HepG2 (cell line): Measurements from ENCODE around the gene ROPN1B.

Experiments
- PHB2 ChIP-seq: fragments of 450-650 bp; IDR thresholded peaks from 2 replicates; pipeline ENCODE4 v1.6.1; 2018; ENCODE audit not compliant: partially characterized antibody
- ZNF558 ChIP-seq: sonication (generic); formaldehyde crosslinking; IDR thresholded peaks from 2 replicates; pipeline ENCODE4 v1.9.0; 2022; ENCODE audit warnings: mild to moderate bottlenecking, missing genetic modification reagents, borderline replicate concordance
- ZNF777 ChIP-seq: sonication (generic); formaldehyde crosslinking; IDR thresholded peaks from 2 replicates; pipeline ENCODE4 v1.4.0; 2020; ENCODE audit warnings: missing genetic modification reagents

DNA sequence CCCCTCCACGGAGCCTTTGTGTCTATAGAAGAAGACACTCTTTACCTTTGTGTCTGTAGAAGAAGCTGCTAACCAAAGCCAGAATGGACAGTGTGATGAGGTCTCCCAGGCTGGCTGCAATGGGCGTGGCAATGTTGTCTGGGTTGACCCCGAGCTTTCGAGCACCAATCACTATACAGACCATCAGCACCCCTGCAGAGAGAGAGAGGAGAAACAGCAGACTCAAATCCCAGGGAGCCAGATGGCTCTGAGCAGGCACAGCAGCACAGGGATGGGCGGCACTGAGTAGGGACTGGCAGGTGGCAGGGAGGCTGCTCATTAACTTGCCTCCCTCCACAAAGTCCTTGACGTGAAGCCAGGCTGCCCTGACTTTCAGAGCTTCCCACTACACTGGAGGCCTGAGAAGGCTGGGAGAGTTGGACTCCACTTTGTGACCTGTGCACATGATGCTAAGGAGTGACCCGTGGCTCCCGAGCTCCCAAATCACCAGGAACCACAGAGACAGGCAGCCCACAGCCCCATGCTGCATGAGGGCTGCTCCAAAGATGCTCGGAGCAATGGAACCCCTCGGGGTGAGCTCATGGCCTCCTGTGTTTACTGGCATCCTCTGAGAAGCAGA is 53.9 kb downstream of the ROPN1B start:
- TF ChIP-seq PHB2 (no peak), ZNF777 (no peak), ZNF558 (CRISPR knock-in tag) (no peak)
